ENCODE data around the gene RHOU. TPM values are rescaled to one million over a fixed set of nuclear protein-coding genes. Genes with fewer than 3 reads are reported as not detected.
A peak's percentile ranks its signal among the peaks of the same experiment; 100 is the strongest.

RHOU gene
- total and polyA plus RNA-seq, 2 of the 13 experiments (the other 11 are each of a cell fraction or from before 2014, with no cell fraction given): 11.9 to 18.5 TPM

- TF ChIP-seq, protein P1, sequence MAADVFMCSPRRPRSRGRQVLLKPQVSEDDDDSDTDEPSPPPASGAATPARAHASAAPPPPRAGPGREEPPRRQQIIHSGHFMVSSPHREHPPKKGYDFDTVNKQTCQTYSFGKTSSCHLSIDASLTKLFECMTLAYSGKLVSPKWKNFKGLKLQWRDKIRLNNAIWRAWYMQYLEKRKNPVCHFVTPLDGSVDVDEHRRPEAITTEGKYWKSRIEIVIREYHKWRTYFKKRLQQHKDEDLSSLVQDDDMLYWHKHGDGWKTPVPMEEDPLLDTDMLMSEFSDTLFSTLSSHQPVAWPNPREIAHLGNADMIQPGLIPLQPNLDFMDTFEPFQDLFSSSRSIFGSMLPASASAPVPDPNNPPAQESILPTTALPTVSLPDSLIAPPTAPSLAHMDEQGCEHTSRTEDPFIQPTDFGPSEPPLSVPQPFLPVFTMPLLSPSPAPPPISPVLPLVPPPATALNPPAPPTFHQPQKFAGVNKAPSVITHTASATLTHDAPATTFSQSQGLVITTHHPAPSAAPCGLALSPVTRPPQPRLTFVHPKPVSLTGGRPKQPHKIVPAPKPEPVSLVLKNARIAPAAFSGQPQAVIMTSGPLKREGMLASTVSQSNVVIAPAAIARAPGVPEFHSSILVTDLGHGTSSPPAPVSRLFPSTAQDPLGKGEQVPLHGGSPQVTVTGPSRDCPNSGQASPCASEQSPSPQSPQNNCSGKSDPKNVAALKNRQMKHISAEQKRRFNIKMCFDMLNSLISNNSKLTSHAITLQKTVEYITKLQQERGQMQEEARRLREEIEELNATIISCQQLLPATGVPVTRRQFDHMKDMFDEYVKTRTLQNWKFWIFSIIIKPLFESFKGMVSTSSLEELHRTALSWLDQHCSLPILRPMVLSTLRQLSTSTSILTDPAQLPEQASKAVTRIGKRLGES (CRISPR knock-in tag; IDR thresholded peaks at IDR 0.05; ENCODE audit: borderline replicate concordance): no peak
- TF ChIP-seq SIX1 (CRISPR knock-in tag; IDR thresholded peaks at IDR 0.05; ENCODE audit: borderline replicate concordance): no peak
- no peak for TF ChIP-seq SRSF4 (IDR thresholded peaks at IDR 0.05; ENCODE audit: low read depth, low read length, poor library complexity, severe bottlenecking)
- no peak for TF ChIP-seq HMGXB3 (CRISPR knock-in tag; IDR thresholded peaks at IDR 0.05; ENCODE audit: borderline replicate concordance)
- no peak for TF ChIP-seq MBNL3 (CRISPR knock-in tag; conservative IDR thresholded peaks at IDR 0.05)
- TF ChIP-seq RBM22 (optimal IDR thresholded peaks at IDR 0.05; ENCODE audit: low read length): no peak
- peak; percentile 33; the same call in 1 of the 2 replicates for TF ChIP-seq KAT8 (CRISPR knock-in tag; IDR thresholded peaks at IDR 0.05)
- no peak for TF ChIP-seq ZNF562 (CRISPR knock-in tag; IDR thresholded peaks at IDR 0.05; ENCODE audit: borderline replicate concordance)
- peak; percentile 33; the same call in 1 of the 2 replicates for TF ChIP-seq MYC (CRISPR knock-in tag; IDR thresholded peaks at IDR 0.05; ENCODE audit: borderline replicate concordance)
- no peak; the same call in 1 of the 2 replicates for TF ChIP-seq ZMYM4 (CRISPR knock-in tag; IDR thresholded peaks at IDR 0.05)
- TF ChIP-seq ZNF234 (CRISPR knock-in tag; conservative IDR thresholded peaks at IDR 0.05): no peak
- TF ChIP-seq ZSCAN21 (CRISPR knock-in tag; IDR thresholded peaks at IDR 0.05; ENCODE audit: borderline replicate concordance): no peak
- no peak for TF ChIP-seq ZSCAN29 (CRISPR knock-in tag; conservative IDR thresholded peaks at IDR 0.05)
- no peak for TF ChIP-seq MYPOP (CRISPR knock-in tag; IDR thresholded peaks at IDR 0.05)
- no peak for TF ChIP-seq MXD4 (CRISPR knock-in tag; IDR thresholded peaks at IDR 0.05)
- TF ChIP-seq ZNF333 (CRISPR knock-in tag; IDR thresholded peaks at IDR 0.05; ENCODE audit: borderline replicate concordance): no peak
- no peak for TF ChIP-seq CSRNP2 (CRISPR knock-in tag; conservative IDR thresholded peaks at IDR 0.05; ENCODE audit: low read depth)
Measured at GRCh38 chr1:228783418-228784040, 48.2 kb downstream of the RHOU start (continued).

Measured in HepG2 (cell line).